Karpas-422 (cell line): ENCODE measurements around the gene SHD. TPM values are rescaled to one million over a fixed set of nuclear protein-coding genes. Genes with fewer than 3 reads are reported as not detected.

Experiments
- DNase-seq: peaks from one replicate; pipeline ENCODE4 v3.0.0-alpha.2; 2015
- H2AFZ ChIP-seq: fragments of 200-600 bp; sonication (generic); 2 replicates; pipeline ENCODE4 v1.6.1; 2014; ENCODE audit warnings: antibody characterized with exemption, low read length, mixed read lengths
- H3K27ac ChIP-seq: fragments of 200-600 bp; sonication (generic); 2 replicates; pipeline ENCODE4 v1.5.1; 2014; ENCODE audit warnings: mild to moderate bottlenecking, low read length, moderate library complexity
- H3K27me3 ChIP-seq: fragments of 200-600 bp; sonication (generic); 2 replicates; pipeline ENCODE4 v1.6.1; 2014; ENCODE audit warnings: low read length, mixed read lengths
- H3K36me3 ChIP-seq: fragments of 200-600 bp; sonication (generic); 2 replicates; pipeline ENCODE4 v1.6.1; 2014; ENCODE audit warnings: low read length, mixed read lengths; ENCODE audit not compliant: insufficient read depth
- H3K4me1 ChIP-seq: fragments of 200-600 bp; sonication (generic); 2 replicates; pipeline ENCODE4 v1.6.1; 2014; ENCODE audit warnings: mild to moderate bottlenecking, low read length, mixed read lengths
- H3K4me2 ChIP-seq: fragments of 200-600 bp; sonication (generic); 2 replicates; pipeline ENCODE4 v1.6.1; 2014; ENCODE audit warnings: low read length, low read depth, mild to moderate bottlenecking; ENCODE audit not compliant: poor library complexity, severe bottlenecking
- H3K4me3 ChIP-seq: fragments of 200-600 bp; sonication (generic); 2 replicates; pipeline ENCODE4 v1.5.1; 2014; ENCODE audit warnings: mild to moderate bottlenecking, antibody characterized with exemption, low read length, mixed read lengths
- H3K79me2 ChIP-seq: fragments of 200-600 bp; sonication (generic); 2 replicates; pipeline ENCODE4 v1.6.1; 2014; ENCODE audit warnings: mild to moderate bottlenecking, low read length, mixed read lengths
- H3K9ac ChIP-seq: fragments of 200-600 bp; sonication (generic); 2 replicates; pipeline ENCODE4 v1.6.0; 2014; ENCODE audit warnings: low read length
- H3K9me2 ChIP-seq: fragments of 200-600 bp; sonication (generic), shearing (Covaris generic); replicated peaks from 2 replicates; pipeline ENCODE4 v1.6.0; 2014; ENCODE audit warnings: mild to moderate bottlenecking, low read length, moderate library complexity; ENCODE audit not compliant: insufficient read depth
- H3K9me3 ChIP-seq: fragments of 300-700, 200-600 bp; sonication (generic); 2 replicates; pipeline ENCODE4 v1.6.1; 2014; ENCODE audit warnings: low read length, mixed read lengths
- H4K20me1 ChIP-seq: fragments of 200-600 bp; sonication (generic); 2 replicates; pipeline ENCODE4 v1.6.1; 2014; ENCODE audit warnings: mild to moderate bottlenecking, antibody characterized with exemption, low read length, low read depth; ENCODE audit not compliant: insufficient read depth
- total RNA-seq: library from RNA; depleted of rRNA; stranded (reverse); fragments of >200 nt; shearing (Covaris generic); gene quantifications from 2 replicates; pipeline ENCODE4 v1.2.3, GENCODE V29; 2014; ENCODE audit warnings: low replicate concordance

The SHD gene
- total RNA-seq, 1 experiment from 2014 or later: not detected

- Histone ChIP-seq H3K27me3 (no peaks in the 10 kb centered on the region), H3K27ac (no peak overlapping the region), H3K36me3 (peaks cover 10% of the 10 kb centered on the region), H3K4me2 (no peak overlapping the region), H2AFZ (no peak overlapping the region), H4K20me1 (no peaks in the 10 kb centered on the region), H3K9me3 (no peaks in the 10 kb centered on the region), H3K9ac (no peak overlapping the region), H3K4me1 (no peaks in the 10 kb centered on the region), H3K79me2 (no peaks in the 10 kb centered on the region), H3K4me3 (no peak overlapping the region), H3K9me2 (no peaks in the 10 kb centered on the region)
- DNase-seq: no peak
Observed at GRCh38 chr19:4260613-4261191, 18.4 kb upstream of the SHD start.

- DNase-seq: no peak
- H4K20me1 ChIP-seq: no peaks in the 10 kb centered on the region
- no peaks in the 10 kb centered on the region for H3K9me2 ChIP-seq
- H3K36me3 ChIP-seq: no peaks in the 10 kb centered on the region
- H3K9me3 ChIP-seq: no peaks in the 10 kb centered on the region
- no peak overlapping the region for H3K4me3 ChIP-seq
- no peaks in the 10 kb centered on the region for H3K4me1 ChIP-seq
- H3K27ac ChIP-seq: no peak overlapping the region
- no peak overlapping the region for H3K9ac ChIP-seq
- no peaks in the 10 kb centered on the region for H3K27me3 ChIP-seq
- no peak overlapping the region for H3K4me2 ChIP-seq
- no peaks in the 10 kb centered on the region for H3K79me2 ChIP-seq
- no peak overlapping the region for H2AFZ ChIP-seq
Observed at GRCh38 chr19:4264812-4265211, 14.3 kb upstream of the SHD start.

GRCh38 chr19:4266253-4267000, 12.6 kb upstream of the SHD start:
- H3K36me3 ChIP-seq: no peaks in the 10 kb centered on the region
- H3K9me3 ChIP-seq: no peaks in the 10 kb centered on the region
- no peak overlapping the region for H2AFZ ChIP-seq
- no peaks in the 10 kb centered on the region for H3K27me3 ChIP-seq
- H3K4me2 ChIP-seq: no peak overlapping the region
- no peaks in the 10 kb centered on the region for H3K9me2 ChIP-seq
- no peaks in the 10 kb centered on the region for H3K79me2 ChIP-seq
- no peaks in the 10 kb centered on the region for H4K20me1 ChIP-seq
- H3K4me1 ChIP-seq: no peaks in the 10 kb centered on the region
- no peak overlapping the region for H3K27ac ChIP-seq
- no peak for DNase-seq
- no peak overlapping the region for H3K4me3 ChIP-seq
- H3K9ac ChIP-seq: no peak overlapping the region

GRCh38 chr19:4267101-4267900, 11.8 kb upstream of the SHD start:
- Histone ChIP-seq H3K4me2 (no peak overlapping the region), H3K9ac (no peak overlapping the region)

GRCh38 chr19:4267901-4268815, 10.9 kb upstream of the SHD start:
- H2AFZ ChIP-seq: no peak overlapping the region
- no peaks in the 10 kb centered on the region for H3K9me3 ChIP-seq
- no peaks in the 10 kb centered on the region for H4K20me1 ChIP-seq
- H3K27ac ChIP-seq: no peak overlapping the region
- no peaks in the 10 kb centered on the region for H3K36me3 ChIP-seq
- H3K4me2 ChIP-seq: no peak overlapping the region
- no peaks in the 10 kb centered on the region for H3K9me2 ChIP-seq
- H3K4me1 ChIP-seq: no peaks in the 10 kb centered on the region
- no peak overlapping the region for H3K4me3 ChIP-seq
- no peak overlapping the region for H3K9ac ChIP-seq
- no peak for DNase-seq
- H3K79me2 ChIP-seq: no peaks in the 10 kb centered on the region
- H3K27me3 ChIP-seq: no peaks in the 10 kb centered on the region

More at GRCh38 chr19:4267101-4267900, 11.8 kb upstream of the SHD start:
- no peaks in the 10 kb centered on the region for H3K4me1 ChIP-seq
- no peaks in the 10 kb centered on the region for H3K9me2 ChIP-seq
- H2AFZ ChIP-seq: no peak overlapping the region
- H4K20me1 ChIP-seq: no peaks in the 10 kb centered on the region
- peak; percentile 86 for DNase-seq
- H3K27ac ChIP-seq: no peak overlapping the region
- no peak overlapping the region for H3K4me3 ChIP-seq
- no peaks in the 10 kb centered on the region for H3K27me3 ChIP-seq
- no peaks in the 10 kb centered on the region for H3K36me3 ChIP-seq
- H3K9me3 ChIP-seq: no peaks in the 10 kb centered on the region
- no peaks in the 10 kb centered on the region for H3K79me2 ChIP-seq

- Histone ChIP-seq H3K9me2 (no peaks in the 10 kb centered on the region), H3K79me2 (no peaks in the 10 kb centered on the region), H3K27ac (no peak overlapping the region), H4K20me1 (no peaks in the 10 kb centered on the region), H2AFZ (no peak overlapping the region), H3K4me2 (no peak overlapping the region), H3K4me1 (no peaks in the 10 kb centered on the region), H3K36me3 (no peaks in the 10 kb centered on the region), H3K27me3 (no peaks in the 10 kb centered on the region), H3K9me3 (no peaks in the 10 kb centered on the region), H3K9ac (no peak overlapping the region), H3K4me3 (no peak overlapping the region)
- peak; percentile 31 for DNase-seq
Observed at GRCh38 chr19:4268816-4269430, 10.1 kb upstream of the SHD start.

GRCh38 chr19:4272894-4273293, 6.2 kb upstream of the SHD start:
- DNase-seq: peak; percentile 6
- Histone ChIP-seq H3K36me3 (no peaks in the 10 kb centered on the region), H3K79me2 (no peaks in the 10 kb centered on the region), H3K4me3 (no peak overlapping the region), H3K9me3 (no peaks in the 10 kb centered on the region), H3K27me3 (no peaks in the 10 kb centered on the region), H4K20me1 (no peaks in the 10 kb centered on the region), H2AFZ (no peak overlapping the region), H3K27ac (no peak overlapping the region), H3K4me2 (no peak overlapping the region), H3K9me2 (no peaks in the 10 kb centered on the region), H3K9ac (no peak overlapping the region), H3K4me1 (no peaks in the 10 kb centered on the region)
